Activated CD8-positive, alpha-beta memory T cell treated with anti-CD3 and anti-CD28 coated beads, Interleukin-2, amount 50 U/mL, for 1 hour (primary cell): Measurements from ENCODE around the gene ANKRD62.
"Not testable (repeated sequence)": the region's sequence is repeated elsewhere in the genome, so short reads cannot be mapped to it uniquely, and the experiment has no call there.

Source experiments
- DNase-seq: peaks from one replicate; pipeline ENCODE4 v3.0.0-alpha.2; 2020; ENCODE audit errors: extremely low read depth

ANKRD62 gene

DNA sequence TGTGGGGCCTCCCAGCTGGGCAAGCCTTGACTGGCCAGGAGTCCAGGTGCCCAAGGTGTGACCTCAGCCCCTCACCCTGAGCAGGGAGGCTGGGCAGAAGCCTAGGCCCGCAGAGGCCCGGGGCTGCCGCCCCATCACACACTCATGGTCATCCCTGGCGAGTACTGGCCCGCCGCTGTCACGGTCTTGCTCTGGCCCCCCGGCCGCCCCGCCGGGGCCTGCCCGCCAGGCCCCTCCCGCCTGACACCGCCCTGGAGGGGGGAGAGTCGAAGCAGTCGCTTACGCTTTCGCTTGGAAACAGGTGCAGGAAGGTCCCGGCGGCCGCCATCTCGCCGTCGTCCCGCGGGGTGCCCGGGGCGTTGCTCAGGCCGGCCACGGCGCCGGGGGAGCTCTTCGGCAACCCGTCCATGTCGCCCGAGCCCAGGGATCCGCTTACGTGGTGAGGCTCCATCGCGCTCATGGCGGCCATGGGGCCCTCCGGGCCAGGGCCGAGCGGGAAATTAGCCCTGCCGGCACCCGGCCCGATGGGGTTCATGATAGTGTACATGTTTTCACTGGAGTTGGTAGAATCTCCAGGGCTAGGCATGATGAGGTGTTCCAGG is 26.6 kb upstream of the ANKRD62 start:
- DNase-seq, result no peak

DNA sequence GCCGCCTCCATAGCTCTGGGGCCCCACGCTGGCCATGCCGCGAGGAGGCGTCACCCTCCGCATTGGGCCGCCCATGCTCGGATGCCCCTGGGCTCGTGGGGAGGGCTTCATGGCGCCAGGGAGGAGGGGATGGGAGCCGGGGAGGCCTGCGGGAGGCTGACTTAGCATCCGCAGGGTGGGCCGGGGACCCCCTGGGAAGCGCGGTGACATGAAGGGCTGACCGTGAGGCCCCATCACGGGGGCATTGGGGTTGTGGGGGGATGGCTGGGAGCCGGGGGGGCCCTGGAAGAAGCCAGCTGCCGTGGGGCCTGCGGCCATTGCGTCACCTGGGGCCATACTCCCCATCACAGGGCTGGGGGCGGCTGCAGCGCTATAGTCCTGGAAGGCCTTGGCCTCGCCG is 26.0 kb upstream of the ANKRD62 start:
- no peak for DNase-seq

DNA sequence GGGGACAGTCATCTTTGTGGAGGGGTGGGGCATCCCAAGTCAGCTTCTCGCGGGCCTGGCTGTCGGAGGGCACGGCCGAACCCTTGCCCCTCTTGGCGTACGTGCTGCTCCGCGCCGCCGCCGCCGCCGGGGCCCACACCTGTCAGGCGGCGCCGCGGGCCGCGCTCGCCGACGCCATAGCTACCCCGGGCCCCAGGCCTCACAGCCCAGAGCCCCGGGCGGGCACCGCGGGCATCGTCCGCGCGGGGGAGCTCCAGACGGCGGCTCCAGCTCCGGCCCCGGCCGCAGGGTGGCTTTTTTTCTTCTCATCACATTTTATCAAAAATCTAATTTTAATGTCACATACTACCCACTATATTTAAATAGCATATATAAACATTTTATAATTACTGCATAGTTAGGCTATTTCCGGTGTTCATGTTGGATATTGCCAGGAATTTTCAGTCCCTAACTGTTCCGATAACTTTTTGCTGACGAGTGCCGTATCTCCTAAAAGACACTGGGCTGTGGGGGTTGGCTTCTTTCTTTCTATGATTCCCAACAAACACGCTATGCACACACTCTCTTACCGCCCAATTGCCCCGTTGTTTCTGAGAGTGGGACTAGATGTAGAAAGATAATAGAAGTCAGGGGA is 25.2 kb upstream of the ANKRD62 start:
- not testable (repeated sequence) for DNase-seq

DNA sequence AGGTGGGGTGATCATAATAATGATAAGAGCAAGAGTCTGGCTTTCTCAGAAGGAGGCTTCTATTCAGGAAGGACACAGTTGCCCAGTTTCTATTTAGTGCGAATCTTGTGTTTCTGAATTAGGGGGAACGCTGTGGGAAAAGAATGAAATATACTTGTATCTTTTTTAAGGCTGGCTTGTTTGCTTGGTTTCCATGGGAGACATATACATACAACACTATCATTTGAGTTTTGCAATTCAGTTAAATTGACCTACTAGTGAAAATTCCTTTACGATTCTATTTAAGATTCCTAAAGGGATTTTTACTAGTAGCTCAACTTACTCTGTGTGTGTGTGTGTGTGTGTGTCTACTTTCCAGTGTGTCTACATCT is 24.7 kb upstream of the ANKRD62 start:
- DNase-seq, result no peak

GRCh38 chr18:12071066-12071465 is 22.6 kb upstream of the ANKRD62 start:
- not testable (repeated sequence) for DNase-seq

GRCh38 chr18:12072996-12073395 is 20.6 kb upstream of the ANKRD62 start:
- DNase-seq, result no peak

GRCh38 chr18:12074736-12075135 is 18.9 kb upstream of the ANKRD62 start:
- DNase-seq, result no peak

DNA sequence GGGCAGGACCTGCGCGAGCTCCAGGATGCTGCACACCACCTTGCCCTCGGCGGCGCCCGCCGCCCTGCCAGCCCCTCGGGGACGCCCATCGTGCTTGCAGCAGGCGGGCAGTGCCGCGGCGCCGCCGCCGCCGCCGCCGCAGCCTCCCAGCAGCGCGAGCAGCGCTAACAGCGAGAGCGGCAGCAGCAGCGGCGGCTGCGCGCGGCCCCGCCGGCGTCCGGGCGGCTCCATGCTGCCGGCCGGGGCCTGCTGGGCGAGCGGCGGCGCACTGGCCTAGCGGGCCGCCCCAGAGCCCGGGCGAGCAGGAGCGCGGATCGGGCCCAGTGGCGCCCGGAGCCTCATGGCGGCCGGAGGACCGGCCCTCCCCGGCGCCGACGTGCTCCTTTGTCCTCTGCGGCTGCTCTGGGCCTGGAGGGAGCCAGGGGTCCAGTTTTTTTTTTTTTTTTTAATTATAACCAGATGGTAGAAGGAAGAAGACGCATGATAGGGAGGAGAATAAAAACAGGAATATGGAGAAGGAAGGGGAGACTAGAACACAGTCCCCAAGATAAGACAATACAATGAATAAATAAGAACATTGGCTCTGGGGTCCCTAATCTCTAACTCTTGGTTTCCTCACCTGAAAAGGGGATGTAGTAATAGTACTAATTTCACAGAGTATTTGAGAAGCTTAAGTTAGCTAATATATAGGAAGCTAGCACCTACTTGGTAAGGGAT is 17.1 kb upstream of the ANKRD62 start:
- no peak for DNase-seq

GRCh38 chr18:12077994-12078393 is 15.6 kb upstream of the ANKRD62 start:
- DNase-seq, result not testable (repeated sequence)

- DNase-seq, result no peak
Observed at GRCh38 chr18:12079491-12080237, 14.0 kb upstream of the ANKRD62 start.

GRCh38 chr18:12085136-12085535 is 8.5 kb upstream of the ANKRD62 start:
- DNase-seq, result no peak

GRCh38 chr18:12085786-12086185 is 7.9 kb upstream of the ANKRD62 start:
- no peak for DNase-seq

- DNase-seq, result no peak
Observed at GRCh38 chr18:12086249-12086648, 7.4 kb upstream of the ANKRD62 start.

DNA sequence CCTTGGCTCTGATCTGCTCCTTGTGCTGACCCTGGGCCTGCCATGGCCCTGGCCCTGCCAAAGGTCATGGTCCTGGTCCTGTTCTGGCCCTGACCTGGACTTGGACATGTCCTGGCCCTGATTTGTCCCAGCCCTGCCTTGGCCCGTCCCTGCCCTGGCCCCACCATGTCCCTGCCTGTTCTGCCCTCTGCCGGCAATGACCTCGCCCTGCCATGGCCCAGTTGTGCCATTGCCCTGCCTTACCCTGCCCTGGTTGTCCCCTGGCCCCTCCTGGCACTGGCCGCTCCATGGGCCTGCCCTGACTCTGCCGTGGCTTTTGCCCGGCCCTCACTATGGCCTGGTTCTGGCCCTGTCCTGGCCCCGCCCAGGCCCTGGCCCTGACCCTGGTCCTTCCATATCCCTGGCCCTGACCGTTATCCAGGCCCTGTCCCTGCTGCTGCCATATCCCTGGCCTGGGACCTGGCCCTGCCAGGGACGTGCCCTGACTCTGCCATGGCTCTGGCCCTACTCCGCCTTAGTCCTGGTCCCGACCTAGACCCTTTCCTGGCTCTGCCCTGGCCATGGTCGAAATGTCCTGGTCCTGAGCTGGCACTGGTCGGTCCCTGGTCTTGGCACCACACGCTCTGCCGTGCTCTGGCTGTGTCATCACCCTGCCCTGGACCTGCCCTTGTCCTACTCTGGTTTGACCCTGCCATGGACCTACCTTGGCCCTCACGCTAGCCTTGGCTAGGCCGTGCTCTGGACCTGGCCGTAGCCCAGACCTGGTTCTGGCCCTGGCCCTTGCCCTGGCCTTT is 6.8 kb upstream of the ANKRD62 start:
- DNase-seq, result no peak

DNA sequence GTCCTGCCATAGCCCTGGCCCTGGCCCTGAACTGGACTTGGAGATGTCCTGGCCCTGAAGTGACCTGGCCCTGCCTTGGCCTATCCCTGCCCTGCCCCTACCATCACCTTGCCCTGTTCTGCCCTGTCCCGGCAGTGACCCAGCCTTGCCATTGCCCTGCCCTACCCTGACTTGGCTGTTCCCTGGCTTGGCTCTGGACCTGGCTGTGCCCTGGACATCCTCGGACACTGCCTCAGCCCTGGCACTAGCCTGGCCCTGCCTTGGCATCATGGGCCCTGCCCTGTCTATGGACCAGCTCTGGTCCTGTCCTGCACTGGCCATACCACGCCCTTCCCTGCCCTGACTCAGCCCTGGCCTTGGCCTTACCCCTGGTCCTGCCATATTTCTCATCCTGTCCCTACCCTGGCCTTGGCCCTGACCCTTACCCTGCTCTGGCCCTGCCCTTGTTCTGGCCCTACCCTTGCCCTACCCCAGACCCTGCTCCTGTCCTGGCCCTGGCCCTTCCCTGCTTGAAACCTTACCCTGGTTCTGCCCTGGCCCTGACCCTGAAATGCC is 6.1 kb upstream of the ANKRD62 start:
- no peak for DNase-seq

GRCh38 chr18:12088096-12088495 is 5.5 kb upstream of the ANKRD62 start:
- DNase-seq, result no peak

GRCh38 chr18:12088731-12089375 is 4.8 kb upstream of the ANKRD62 start:
- DNase-seq, result no peak

- DNase-seq, result no peak
Observed at GRCh38 chr18:12091538-12092141, 2.0 kb upstream of the ANKRD62 start.

DNA sequence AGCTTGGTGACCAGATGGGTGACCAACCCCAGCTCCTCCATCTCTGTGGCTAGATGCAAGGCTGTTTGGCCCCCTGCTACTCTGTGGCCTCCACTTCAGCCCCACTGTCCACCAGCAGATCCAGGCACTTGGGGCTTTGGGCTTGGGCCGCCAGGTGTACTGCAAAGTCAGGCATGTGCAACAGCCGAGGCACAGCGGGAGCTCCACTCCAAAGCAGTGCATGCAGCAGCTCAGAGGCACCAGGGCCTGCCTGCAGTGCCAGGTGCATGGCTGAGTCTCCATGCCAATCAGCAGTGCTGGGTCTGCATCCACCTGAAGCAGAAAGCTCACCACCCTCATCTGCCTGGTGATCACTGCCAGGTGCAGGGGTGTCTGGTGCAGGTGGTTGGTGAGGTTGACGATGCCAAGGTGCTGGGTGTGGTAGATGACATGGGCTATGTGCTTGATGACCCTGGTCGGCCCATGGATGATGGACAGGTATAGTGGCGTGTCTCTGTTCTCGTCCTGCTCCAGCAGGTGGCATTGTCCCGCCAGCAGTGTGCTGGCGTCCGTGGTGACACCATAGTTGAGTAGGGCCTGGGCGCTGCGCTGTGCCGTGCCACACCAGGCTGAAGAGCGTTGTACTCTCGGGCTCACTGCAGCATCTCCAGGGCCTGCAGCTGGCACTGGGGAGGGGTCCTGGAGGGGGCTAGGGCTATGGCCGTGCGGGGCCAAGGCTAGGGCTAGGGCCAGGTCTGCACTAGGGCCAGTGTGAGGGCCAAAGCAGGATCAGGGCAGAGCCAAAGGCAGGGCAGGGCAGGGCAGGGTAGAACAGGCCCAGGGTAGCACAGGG is 1.0 kb upstream of the ANKRD62 start:
- DNase-seq, result no peak

GRCh38 chr18:12098374-12098773 is 4.7 kb downstream of the ANKRD62 start:
- DNase-seq, result no peak
